NCI-H2107 (cell line): Measurements from ENCODE around the gene HACD1.

ENCODE experiments used
- DNase-seq: peaks from one replicate; lab custom pipeline; 2025; lab: John Stamatoyannopoulos, UW

The HACD1 gene

DNA sequence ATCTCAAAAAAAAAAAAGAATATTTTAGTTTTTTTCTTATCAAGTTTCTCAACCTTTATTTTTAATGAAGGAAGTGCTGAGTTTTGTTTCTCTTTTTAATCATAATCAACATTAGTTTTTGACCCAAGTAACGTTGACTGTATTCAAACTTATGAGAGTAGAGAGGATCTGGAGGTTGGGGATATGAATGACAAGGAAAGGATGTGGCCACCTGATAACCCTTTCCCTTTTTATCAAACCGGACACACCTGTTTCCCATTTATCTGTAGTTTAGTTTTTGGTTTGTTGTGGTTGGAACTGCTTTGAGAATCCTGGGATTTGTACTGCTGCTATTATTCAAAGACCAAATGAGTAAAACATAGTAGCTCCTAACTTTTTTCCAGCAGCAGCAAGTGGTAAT lies 38.6 kb downstream of the HACD1 start:
- DNase-seq: no peak

DNA sequence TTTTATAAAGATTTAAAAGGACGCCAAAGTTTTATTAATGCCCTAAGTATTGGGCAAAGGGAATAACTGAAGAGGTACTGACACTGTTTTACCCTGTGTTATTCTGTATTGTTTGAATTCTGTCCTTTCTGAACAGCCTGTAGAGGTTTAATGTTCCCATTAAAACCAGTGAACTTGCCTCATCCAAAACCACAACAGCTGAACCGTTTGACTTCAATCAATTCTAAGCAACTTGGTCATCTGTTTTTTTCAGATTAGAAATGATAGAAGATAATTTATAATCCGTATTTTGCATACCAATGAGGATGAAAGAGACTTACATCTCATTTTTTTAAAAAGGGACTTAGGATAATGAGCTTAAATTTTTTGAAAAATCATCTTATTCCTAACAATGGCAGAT lies 40.4 kb downstream of the HACD1 start:
- no peak for DNase-seq

DNA sequence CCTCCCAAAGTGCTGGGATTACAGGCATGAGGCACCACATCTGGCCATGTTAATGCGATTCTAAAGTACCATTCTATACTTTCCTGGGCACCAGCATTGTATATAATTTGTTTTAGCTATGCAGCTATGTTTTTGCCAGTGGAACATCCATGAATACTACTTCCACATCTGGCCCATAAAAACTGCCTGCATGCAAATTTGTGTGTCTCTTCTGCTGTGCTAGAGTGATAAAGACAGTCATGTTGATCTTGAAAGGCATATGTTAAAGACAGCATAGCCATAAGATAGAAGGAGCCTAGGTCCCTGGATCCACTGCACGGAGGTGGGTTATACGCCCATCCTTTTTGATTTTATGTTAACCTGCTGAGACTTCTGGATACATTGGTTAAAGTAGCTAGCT lies 52.3 kb downstream of the HACD1 start:
- no peak for DNase-seq

DNA sequence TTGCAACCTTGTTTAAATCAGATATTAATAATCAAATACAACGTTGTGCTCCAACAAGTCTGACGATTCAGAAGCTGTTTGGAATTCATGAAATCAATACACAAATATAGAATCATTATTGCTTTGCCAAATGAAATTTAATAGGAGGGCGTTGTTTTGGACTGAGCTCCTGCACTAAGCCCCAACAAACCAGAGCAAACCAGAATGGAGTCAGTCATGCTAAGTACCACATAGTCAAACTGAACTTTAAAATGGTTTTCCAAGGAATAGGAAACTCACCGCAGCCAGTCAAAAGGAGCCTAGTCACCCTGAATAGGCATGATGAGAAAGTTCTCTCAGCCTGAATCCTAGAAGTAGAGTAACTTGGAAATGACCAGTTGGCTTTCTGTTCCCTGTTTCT lies 53.7 kb downstream of the HACD1 start:
- no peak for DNase-seq

DNA sequence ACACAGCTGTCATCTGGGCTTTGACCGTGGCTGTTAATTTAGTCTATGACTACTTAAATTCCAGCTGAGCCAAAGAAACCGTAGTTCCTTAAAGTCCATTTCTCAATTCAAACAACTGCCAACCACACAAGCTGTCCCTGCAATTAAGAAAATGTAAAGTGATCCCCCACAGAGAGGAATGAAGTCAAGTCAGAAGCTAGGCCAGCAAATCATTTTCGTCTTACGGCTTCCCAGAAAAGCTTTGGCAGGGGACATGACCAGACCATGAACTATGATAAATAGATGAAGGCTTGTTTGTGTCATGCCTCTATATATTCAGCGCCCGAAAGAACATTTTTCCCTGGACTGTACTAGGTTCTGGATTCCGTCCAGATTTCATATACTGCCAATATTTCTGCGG lies 54.6 kb downstream of the HACD1 start:
- DNase-seq: no peak

DNA sequence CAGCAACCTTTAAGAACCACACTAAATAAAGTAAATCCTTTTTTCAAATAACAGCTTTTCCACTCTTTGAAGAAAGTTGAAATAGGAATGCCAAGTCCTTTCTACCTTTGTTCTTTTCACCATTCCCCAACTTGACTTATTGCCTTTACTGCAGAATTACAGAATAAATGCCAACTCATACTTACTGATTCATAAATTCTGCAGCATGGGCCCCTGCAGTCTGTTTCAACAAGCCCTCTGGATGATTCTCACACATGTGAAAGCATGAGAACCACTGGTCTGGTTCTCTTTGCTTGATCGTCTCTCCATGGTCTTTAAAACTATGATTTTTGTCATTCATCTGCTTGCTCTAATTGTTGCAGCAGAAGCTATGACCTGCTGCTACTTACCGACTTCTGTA lies 56.1 kb downstream of the HACD1 start:
- no peak for DNase-seq

DNA sequence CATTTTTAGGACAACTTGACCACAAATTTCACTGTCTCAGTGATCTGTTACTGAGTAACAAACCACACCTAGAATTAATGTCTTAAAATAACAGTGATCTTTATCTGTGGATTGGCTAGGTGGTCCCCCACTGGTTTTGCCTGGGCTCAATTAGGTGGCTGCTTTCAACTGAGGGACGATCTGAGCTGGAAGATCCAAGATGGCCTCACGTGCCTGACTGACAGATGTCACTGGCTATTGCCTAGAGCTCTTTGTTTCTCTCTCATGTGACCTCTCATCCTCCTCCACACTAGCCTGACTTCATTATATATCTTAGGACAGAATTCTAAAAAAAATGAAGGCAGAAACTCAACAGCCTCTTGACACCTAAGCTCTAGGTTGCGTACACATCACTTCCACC lies 59.7 kb downstream of the HACD1 start:
- DNase-seq: no peak

DNA sequence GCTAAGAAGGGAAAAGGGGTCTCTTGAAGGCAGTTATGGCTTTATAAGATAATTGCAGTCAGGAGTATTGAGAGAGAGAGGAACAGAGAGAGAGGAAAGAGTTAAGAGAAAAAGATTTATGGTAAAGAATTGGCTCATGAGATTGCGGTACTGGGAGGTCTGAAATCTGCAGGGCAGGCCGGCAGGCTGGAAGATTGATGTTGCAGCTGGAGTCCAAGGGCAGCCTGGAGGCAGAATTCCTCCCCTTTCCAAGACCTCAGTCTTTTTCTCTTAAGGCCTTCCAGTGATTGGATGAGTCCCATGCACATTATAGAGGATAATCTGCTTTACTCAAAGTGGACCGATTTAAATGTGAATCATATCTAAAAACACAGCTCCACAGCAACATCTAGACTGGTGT lies 68.4 kb downstream of the HACD1 start:
- no peak for DNase-seq

DNA sequence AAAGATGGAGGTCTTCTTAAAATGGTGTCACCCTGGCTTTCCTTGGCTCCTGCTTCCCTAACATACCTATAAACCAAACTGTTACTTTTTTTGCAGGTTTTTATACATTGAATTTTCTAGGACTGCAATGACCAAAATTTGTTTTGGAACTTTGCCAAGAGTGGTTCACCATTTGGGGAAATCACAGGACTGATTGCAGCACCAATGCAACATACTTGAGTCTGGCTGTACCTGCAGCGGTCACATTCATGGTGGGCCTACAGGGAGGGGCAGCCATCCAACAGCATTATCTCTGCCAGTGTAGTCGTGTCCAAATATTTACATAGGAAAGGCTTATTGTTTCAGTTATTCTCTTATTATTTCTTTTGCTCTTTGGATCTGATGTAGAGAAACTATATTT lies 69.0 kb downstream of the HACD1 start:
- DNase-seq: no peak

DNA sequence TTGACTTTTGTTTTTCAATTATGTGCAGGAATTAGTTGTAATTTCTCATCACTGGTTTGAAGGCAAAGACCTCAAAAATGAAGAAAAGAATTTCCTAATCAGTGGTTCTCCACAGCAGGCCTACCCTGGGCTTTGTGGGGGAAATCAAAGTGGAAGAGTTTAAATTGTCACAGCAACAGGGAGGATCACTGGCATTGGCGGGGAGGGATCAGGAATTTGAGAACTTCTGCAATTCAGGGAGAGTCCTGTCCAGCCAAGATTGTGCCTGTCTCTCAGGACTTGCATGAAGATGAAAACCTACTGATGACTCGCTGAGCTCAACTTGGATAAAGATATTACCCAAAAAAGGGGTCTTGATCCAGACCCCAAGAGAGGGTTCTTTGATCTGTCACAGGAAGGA lies 70.1 kb downstream of the HACD1 start:
- DNase-seq: no peak

DNA sequence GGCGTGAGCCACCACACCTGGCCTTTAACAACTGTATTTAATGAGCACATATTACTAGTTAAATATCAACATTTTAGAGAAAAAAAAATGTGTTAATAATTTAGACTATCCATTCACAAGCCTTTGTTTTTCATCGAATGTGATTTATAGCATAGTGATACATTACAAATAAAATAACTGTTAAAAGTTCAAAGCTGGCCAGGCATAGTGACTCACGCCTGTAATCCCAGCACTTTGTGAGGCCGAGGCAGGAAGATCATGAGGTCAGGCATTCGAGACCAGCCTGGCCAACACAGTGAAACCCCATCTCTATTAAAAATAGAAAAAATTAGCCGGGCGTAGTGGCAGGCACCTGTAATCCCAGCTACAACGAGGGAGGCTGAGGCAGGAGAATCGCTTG lies 72.7 kb downstream of the HACD1 start:
- DNase-seq: no peak
